SIG-M5 (cell line): ENCODE results near the gene TIMP2.
"Not testable (repeated sequence)": the region's sequence is repeated elsewhere in the genome, so short reads cannot be mapped to it uniquely, and the experiment has no call there.

Experiments used
- DNase-seq: peaks from one replicate; lab custom pipeline; 2025; lab: John Stamatoyannopoulos, UW

Gene TIMP2

GRCh38 chr17:78933025-78933958 lies 8.1 kb upstream of the TIMP2 start:
- DNase-seq = peak; percentile 16

- DNase-seq = no peak
Observed at GRCh38 chr17:78929908-78930775, 5.0 kb upstream of the TIMP2 start.

DNA sequence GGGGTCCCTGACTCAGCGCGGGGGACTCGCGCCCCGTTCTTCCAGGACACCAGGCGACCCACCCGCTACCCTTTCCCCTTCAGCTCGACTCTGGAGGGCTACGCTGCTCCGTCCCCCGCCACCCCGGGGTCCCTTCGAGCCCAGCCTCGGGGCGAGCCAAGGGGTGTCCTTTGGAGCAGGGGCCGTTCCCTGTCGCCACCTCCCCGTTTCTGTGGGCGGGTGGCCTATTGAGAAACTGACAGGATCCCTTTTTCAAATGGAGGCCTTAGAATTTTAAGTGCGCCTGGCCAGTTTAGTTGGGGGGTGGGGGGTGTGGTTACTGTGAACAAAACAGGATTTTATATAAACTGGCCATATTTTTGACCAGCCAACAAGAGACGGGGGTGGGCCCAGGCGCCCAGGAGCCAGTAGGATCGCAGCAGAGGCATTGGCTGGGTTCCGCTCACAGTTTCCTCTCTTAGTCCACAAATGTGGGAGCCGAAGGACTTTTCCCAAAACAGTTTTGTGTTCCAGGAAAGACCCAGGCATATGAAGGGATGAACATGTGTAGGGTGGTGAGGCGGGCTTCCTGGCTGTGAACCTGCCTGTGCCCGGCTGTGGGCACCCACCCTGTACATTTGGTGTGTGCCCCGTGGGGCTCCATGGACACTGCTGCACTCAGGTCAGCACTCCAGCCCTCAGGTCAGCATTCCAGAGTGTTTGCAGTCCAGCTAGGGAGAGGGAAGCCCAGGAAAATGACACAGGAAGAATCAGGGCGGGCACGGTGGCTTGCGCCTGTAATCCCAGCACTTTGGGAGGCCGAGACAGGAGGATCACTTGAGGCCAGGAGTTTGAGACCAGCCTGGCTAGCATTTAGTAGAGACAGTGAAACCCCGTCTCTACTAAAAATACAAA lies 722 bp upstream of the TIMP2 start:
- no peak for DNase-seq

GRCh38 chr17:78924481-78925151 lies 571 bp downstream of the TIMP2 start:
- no peak for DNase-seq

DNA sequence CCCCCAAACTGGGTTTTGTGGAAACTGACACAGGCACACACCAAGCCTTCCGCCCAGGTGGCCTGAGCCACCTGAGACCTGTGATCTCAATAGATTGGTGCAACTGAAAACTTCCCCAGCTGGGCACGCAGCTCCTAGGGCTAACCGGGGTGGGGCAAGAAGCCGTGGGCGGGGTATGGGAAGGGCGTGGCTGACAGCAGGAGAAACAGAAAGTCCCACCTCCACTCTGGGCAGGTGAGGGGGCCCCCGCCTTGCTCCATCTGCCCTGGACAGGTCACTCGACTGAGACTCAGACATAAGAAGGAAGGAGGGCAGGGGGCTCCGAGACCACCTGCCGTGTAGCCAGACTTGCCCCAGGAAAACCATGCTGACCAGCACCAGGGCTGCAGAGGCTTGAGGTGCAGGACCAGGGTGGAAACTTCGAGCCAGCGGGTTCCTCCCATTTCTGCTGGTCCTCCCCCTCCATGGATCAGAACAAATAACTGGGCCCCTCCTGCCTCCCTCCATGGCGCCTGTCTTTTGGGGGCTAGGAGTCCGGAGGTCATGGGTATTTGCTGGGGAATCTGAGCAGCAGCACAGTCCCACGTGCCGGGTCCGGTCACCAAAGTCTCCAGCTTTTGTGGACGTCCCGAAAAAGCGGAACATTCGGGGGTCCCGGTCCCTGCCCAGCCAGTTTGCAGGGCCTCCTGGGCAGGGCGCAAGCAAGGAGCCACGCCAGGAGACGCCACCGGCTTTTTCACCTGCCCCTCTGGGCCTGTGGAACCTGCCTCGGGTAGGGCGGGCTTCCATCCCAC lies 1.3 kb downstream of the TIMP2 start:
- DNase-seq = no peak

DNA sequence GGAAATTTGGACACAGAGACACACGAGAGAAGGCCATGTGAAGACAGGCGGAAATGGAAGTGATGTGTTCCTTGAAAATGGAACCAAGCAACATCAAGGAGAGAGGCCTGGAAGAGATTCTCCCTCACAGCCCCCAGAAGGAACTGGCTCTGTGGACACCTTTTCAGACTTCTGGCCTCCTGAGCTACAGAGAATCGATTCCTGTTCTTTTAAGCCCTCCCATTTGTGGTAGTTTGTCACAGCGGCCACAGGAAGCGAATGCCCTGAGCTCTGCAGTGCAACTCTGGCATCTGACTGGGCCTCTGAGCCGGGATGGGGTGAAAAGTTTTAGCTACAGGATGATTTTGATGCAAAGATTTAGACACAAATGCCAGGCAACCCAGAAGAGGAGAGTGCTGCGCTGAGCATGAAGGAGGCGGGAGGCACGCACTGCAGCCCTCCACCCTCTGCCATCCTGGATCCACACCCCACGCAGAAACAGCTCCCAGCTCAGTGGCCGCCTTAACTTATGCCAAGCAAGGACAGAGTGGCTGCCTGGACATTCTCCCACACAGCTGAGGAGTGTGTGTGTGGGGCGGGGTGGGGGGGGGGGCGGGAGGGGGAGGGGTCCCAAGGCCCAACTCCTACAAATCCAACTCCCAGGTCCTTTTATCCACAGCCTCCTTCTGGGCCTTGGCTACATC lies 2.2 kb downstream of the TIMP2 start:
- peak; percentile 26 for DNase-seq

DNA sequence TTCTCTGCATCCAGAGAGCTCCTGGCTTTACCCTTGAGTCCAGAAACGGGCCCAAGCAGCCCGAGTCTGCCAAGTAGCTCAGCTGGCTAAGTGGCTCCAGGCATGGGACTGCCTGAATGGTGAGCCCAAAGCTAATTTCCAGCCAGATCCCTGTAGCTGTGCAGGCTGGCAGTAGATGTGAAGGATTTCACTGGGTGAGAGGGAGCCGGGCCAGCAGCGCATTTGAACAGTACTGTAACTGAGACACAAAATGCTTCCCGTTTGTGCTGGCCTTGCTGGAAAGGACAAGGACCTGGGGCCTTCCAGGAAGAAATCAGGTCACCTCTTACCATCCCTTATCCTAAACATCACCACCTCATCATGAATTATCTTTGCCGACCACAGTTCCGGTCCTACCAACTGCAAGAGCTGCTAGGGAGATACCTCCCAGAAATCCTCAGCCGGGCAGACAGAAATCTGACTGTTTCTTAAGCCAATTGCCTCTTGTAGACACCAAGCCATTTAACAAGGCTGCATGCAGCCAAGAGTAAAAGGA lies 3.7 kb downstream of the TIMP2 start:
- no peak for DNase-seq

- DNase-seq = no peak
Observed at GRCh38 chr17:78920528-78920927, 4.7 kb downstream of the TIMP2 start.

GRCh38 chr17:78919861-78920450 lies 5.2 kb downstream of the TIMP2 start:
- DNase-seq = no peak

DNA sequence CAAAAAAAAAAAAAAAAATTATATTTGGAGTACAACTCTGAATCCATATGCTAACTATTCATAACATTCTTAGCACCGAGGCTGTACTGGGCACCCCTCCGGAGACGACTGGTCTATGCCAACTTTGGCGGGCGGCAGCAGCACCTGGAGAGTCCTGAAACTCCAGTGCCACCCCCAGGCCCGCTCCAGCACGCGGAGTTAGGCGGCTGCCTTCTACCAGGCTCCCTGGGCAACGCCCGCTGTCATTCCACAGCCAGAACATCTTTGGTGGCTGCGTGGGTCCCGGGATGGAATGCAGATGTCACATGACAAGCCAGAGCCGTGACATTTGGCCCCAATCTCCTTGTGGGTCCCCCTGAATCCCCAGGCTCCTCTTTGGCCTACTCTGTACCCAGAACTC lies 6.2 kb downstream of the TIMP2 start:
- no peak for DNase-seq

DNA sequence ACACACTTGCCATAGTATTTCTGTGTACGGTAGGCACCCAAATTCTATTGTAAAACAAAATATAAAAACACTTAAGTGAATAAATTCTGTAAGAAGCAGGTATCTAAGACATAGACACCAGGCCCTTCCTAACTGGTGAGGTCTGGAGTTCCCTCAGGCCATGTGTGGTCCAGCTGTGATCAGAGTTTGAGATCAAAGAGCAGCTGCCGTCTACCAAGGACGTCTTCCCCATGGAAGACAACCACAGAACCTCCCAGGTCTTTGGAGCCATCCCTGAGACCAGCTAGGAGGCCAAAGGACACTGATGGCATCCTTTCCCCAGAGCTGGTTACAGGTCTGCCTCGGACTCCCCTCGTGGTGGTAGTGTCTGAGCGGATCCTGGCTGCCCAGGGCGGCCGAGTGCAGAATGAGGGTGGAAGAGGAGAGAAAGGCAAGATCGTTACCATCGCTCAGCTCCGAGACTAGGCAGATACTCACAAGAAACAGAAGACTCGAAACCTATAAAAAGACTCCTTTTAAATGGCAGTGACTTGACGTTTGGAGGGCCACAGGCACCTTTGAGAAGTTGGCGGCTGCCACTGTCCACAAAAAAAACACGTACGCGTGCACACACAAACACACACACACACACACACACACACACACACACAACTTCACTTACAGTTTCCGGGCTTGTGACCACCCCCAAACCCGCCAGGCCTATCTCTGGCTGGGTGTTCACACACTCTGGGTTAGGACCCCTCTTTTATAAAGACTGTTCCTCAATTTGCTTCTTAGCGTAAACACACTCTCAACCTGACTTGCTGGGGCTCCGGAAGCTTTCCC lies 7.5 kb downstream of the TIMP2 start:
- DNase-seq = no peak

DNA sequence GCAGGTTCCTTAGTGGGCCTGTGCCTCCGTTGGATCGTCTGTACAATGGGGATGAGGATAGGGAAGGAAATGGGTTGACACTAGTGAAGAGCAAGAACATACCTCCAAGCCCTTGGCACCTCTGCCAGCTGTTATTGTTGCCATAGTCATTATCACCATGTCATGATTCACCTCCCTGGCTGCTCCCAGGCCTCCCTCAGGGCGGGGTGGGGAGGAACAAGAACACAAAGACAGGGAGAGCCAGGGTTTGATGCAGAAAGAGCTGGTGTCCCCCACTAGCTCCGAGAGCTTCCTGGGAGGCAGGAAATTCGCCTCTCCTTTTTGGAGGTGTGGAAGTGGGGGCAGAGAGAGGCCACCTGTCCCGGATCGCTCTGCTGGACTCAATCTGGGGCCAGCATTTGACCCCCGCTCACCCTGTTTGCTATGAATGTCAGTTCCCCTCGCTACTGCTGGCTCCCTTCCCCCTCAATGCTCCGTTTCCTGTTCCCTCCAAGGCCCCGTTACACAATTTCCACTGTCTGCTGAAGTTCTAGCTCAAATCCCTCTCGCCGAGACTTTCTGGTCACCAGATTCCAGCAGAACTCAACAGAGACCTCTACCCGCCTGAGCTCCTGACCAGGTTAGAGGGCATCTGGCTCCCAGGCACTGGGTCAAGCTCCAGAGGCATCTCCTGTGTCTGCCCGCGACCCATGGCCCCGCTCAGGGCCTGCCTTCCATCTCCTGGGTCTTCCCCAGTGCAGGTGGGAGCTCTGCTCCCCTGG lies 9.1 kb downstream of the TIMP2 start:
- peak; percentile 51 for DNase-seq

DNA sequence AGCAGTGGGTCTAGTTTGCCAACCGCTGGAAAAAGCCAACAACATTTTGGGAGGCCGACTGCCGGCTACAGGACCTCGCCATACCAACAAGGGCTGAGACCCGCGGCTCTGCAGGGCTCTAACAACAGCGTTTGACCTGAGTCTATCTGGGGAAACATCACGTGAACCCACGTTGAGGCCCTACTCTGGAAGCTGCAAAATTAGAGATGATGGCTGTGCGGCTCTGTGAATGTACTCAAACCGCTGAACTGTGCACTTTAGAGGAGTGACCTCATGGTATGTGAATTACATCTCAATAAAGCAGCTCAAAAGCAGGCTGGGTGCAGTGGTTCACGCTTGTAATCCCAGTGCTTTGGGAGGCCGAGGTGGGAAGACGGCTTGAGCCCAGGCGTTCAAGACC lies 12.1 kb downstream of the TIMP2 start:
- no peak for DNase-seq

- DNase-seq = no peak
Observed at GRCh38 chr17:78912082-78912481, 13.1 kb downstream of the TIMP2 start.

DNA sequence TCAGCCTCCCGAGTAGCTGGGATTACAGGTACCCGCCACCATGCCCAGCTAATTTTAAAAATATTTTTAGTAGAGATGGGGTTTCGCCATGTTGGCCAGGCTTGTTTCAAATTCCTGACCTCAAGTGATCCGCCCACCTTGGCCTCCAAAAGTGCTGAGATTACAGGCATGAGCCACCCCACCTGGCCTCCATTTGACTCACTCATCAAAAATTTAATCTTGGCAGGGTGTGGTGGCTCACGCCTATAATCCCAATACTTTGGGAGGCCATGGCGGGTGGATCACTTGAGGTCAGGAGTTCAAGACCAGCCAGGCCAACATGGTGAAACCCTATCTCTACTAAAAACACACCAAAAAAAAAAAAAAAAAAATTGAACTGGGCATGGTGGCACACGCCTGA lies 13.6 kb downstream of the TIMP2 start:
- not testable (repeated sequence) for DNase-seq

DNA sequence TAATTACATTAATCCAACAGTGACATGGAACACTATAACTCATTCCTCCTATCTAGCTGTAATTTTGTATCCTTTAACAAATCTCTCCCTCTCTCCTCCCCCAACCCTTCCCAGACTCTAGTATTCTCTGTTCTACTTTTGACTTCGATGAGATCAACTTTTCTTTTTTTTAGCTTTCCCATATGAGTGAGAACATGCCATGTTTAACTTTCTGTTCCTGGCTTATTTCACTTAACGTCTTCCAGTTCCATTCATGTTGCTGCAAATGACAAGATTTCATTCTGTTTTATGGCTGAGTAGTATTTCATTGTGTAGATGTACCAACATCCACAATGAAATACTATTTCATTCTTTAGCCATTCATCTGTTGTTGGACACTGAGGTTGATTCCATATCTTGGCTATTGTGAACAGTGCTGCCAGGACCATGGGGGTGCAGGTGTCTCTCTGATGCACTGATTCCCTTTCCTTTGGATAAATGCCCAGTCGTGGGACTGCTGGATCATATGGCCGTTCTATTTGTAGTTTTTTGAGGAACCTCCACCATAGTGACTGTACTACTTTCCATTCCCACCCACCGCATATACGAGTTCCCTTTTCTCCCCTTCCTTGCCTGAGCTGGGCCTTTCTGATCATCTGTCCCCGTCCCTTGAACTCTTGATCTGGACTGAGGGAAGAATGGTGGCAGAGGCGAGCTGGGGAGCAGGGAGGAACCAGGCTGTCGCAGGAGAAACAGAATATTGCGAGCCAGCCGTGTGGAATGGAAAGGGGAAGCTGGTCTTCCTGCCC lies 14.5 kb downstream of the TIMP2 start:
- peak; percentile 47 for DNase-seq

GRCh38 chr17:78908426-78908825 lies 16.8 kb downstream of the TIMP2 start:
- DNase-seq = no peak
